Adrenal gland (tissue), 12 donors: ENCODE data around the gene DDX51. TPM values are rescaled to one million over a fixed set of nuclear protein-coding genes. Genes with fewer than 3 reads are reported as not detected.

Experiments
- DNase-seq, 7 donors: peaks; one replicate each; pipeline ENCODE4 v3.0.0-alpha.2; 2019 to 2020
- H3K27ac ChIP-seq, 5 donors: fragments of 200-600 bp; sonication (generic) in 4 of 5; 1 replicate in 3 of 5; 2 replicates in 2 of 5; pipeline versions ENCODE4 v1.5.1 to v1.8.0; 2016 to 2020; ENCODE audit warnings: mild to moderate bottlenecking in 1 of 5
- H3K27me3 ChIP-seq: fragments of 200-600 bp; 2 replicates; pipeline ENCODE4 v1.8.0; 2021
- H3K36me3 ChIP-seq, 2 donors: fragments of 200-600 bp; replicated peaks in 1 of 2; 1 replicate in 1 of 2; 2 replicates in 1 of 2; pipeline versions ENCODE4 v1.5.1 to v1.8.0; 2018 to 2022
- H3K4me1 ChIP-seq, 2 donors: fragments of 200-600 bp; replicated peaks in 1 of 2; 1 replicate in 1 of 2; 2 replicates in 1 of 2; pipeline versions ENCODE4 v1.5.1 to v1.8.0; 2018 to 2021
- H3K4me3 ChIP-seq, 4 donors: fragments of 200-600 bp; sonication (generic) in 3 of 4; one replicate each; pipeline ENCODE4 v1.5.1; 2016 to 2018
- H3K9me3 ChIP-seq, 3 donors: fragments of 200-600 bp; sonication (generic) in 1 of 3; replicated peaks in 1 of 3; 1 replicate in 2 of 3; 2 replicates in 1 of 3; pipeline versions ENCODE4 v1.5.1 to v1.8.0; 2016 to 2021
- CTCF ChIP-seq, 6 experiments: fragments of 450-650 bp in 4 of 6; fragments of 200-600 bp in 2 of 6; sonication (generic) in 1 of 6; IDR thresholded peaks; 1 replicate in 5 of 6; 2 replicates in 1 of 6; pipeline versions ENCODE4 v1.5.1 to v1.8.0; 2016 to 2021; ENCODE audit warnings: antibody characterized with exemption in 6 of 6, mild to moderate bottlenecking in 2 of 6, moderate library complexity in 1 of 6
- POLR2A ChIP-seq, 2 donors: fragments of 450-650 bp; IDR thresholded peaks; one replicate each; pipeline ENCODE4 v1.6.1; 2017; ENCODE audit warnings: antibody characterized with exemption in 2 of 2, mild to moderate bottlenecking in 2 of 2, moderate library complexity in 1 of 2
- WGBS, 4 donors: extraction: QIAGEN DNeasy Blood & Tissue Kit in 2 of 4; methylation state at CpG; one replicate each; pipeline versions ENCODE4 v1.1.5 to v1.1.7; 2013 to 2017; 5-methylcytosine and 5-hydroxymethylcytosine counted together
- intact Hi-C, 2 donors: fragments of 100-400 bp; cut with DNase I; formaldehyde crosslinking; loops; one replicate each; pipeline versions ENCODE4 v1.14.1 to v1.15.0; 2022 to 2023
- polyA plus RNA-seq, 3 donors: library from polyadenylated mRNA; stranded (reverse); fragments of 200-250 nt in 2 of 3; fragments of 350-450 nt in 1 of 3; fragmentation: Illumina TruSeq in 1 of 3; extraction: RNeasy Lipid Tissue Mini Kit (QIAGEN cat#74804) in 1 of 3; gene quantifications; one replicate each; pipeline ENCODE4 v1.2.3, GENCODE V29; 2013 to 2014
- total RNA-seq, 9 donors: library from RNA; depleted of rRNA in 4 of 9; stranded (reverse); fragments of >200 nt in 4 of 9; fragments of 120-200 nt in 1 of 9; fragmentation: NEBNext Ultra II Directional in 1 of 9; extraction: Animal tissue kit (Norgen Biotek cat#: 25700) in 1 of 9; gene quantifications; one replicate each; pipeline versions ENCODE4 v1.1.0 to v1.2.4, GENCODE V29; 2013 to 2023
- donor health status: healthy with polysubstance abuse.
- donor health status: Bipolar disorder and iron deficiency.
- donor health status: DM: yes; HTN: yes; CAD: no.
- donor health status: DM: no; HTN: no; CAD: no.
- donor health status: DM: no; HTN: no; CAD: no.
- donor health status: DM: yes; HTN: yes; CAD: no.

DDX51 gene
- total and polyA plus RNA-seq, 12 donors = 4.8 to 64.4 (median 14.3) TPM

GRCh38 chr12:132148368-132149045 lies 4.4 kb upstream of the DDX51 start:
- peak in 1 of 7 donors; percentile 10 for DNase-seq
- intact Hi-C loops = no loop called here
- no peak overlapping the region for H3K27ac ChIP-seq
- H3K9me3 ChIP-seq = no peaks in the 10 kb centered on the region
- H3K27me3 ChIP-seq = no peaks in the 10 kb centered on the region
- no peak for TF ChIP-seq POLR2A (IDR thresholded peaks at IDR 0.05)
- TF ChIP-seq CTCF (IDR thresholded peaks at IDR 0.05) = no peak
- peaks cover 0 to 18% of the 10 kb centered on the region in 2 donors for H3K36me3 ChIP-seq
- 92 to 100% (median 96%) methylated on average over 3 to 35 of the region's 41 CpGs for WGBS, 4 donors
- no peak overlapping the region for H3K4me3 ChIP-seq
- peaks cover 7 to 12% of the 10 kb centered on the region in 2 donors for H3K4me1 ChIP-seq

- H3K27me3 ChIP-seq = no peaks in the 10 kb centered on the region
- 92 to 94% (median 93%) methylated on average over 12 to 38 of the region's 38 CpGs for WGBS, 4 donors
- peaks cover 15 to 20% of the 10 kb centered on the region in 2 donors for H3K4me1 ChIP-seq
- peaks cover 0 to 18% of the 10 kb centered on the region in 2 donors for H3K36me3 ChIP-seq
- intact Hi-C loops = no loop called here
- TF ChIP-seq POLR2A (IDR thresholded peaks at IDR 0.05) (no peak), CTCF (IDR thresholded peaks at IDR 0.05) (no peak)
- no peaks in the 10 kb centered on the region for H3K9me3 ChIP-seq
- no peak overlapping the region for H3K4me3 ChIP-seq
- no peak overlapping the region for H3K27ac ChIP-seq
- peak in 4 of 7 donors; percentile 8 to 18 (median 14) for DNase-seq
Measured at GRCh38 chr12:132147423-132148367, 3.6 kb upstream of the DDX51 start.

- intact Hi-C loops = no loop called here
- H3K27ac ChIP-seq = no peak overlapping the region
- H3K36me3 ChIP-seq = peaks cover 0 to 21% of the 10 kb centered on the region in 2 donors
- no peak overlapping the region for H3K4me3 ChIP-seq
- WGBS, 4 donors = 87 to 96% (median 91%) methylated on average over 3 to 19 of the region's 19 CpGs
- no peaks in the 10 kb centered on the region for H3K9me3 ChIP-seq
- peak in 3 of 7 donors; percentile 5 to 14 (median 14) for DNase-seq
- H3K27me3 ChIP-seq = no peaks in the 10 kb centered on the region
- H3K4me1 ChIP-seq = peaks cover 15 to 23% of the 10 kb centered on the region in 2 donors
- TF ChIP-seq POLR2A (IDR thresholded peaks at IDR 0.05) = no peak
- TF ChIP-seq CTCF (IDR thresholded peaks at IDR 0.05) = no peak
Measured at GRCh38 chr12:132146772-132147422, 2.8 kb upstream of the DDX51 start.

GRCh38 chr12:132146098-132146497 lies 2.0 kb upstream of the DDX51 start:
- Histone ChIP-seq H3K4me1 (peaks cover 15 to 23% of the 10 kb centered on the region in 2 donors), H3K4me3 (no peak overlapping the region), H3K36me3 (peaks cover 0 to 22% of the 10 kb centered on the region in 2 donors), H3K27me3 (no peaks in the 10 kb centered on the region), H3K9me3 (no peaks in the 10 kb centered on the region), H3K27ac (no peak overlapping the region)
- intact Hi-C loops = no loop called here
- WGBS, 4 donors = 96 to 97% (median 96%) methylated on average over 24 of the region's 24 CpGs
- peak in 1 of 7 donors; percentile 8 for DNase-seq
- TF ChIP-seq CTCF (IDR thresholded peaks at IDR 0.05) = no peak
- TF ChIP-seq POLR2A (IDR thresholded peaks at IDR 0.05) = no peak
